ENCODE data around the gene NCOA1. TPM values are rescaled to one million over a fixed set of nuclear protein-coding genes. Genes with fewer than 3 reads are reported as not detected.

Gene NCOA1
- total RNA-seq (10 to 100 TPM; 41.3 to 44.8 TPM), polyA plus RNA-seq (10 to 100 TPM; 13.0 to 27.2 (median 23.7) TPM), total RNA-seq (52.9 to 156 (median 118) reads per million in 6 experiments)

- peak within 1 kb of the TSS; percentile 88 to 98 (median 95) for H3K27ac Mint-ChIP-seq
- H3K27me3 Mint-ChIP-seq: no peaks in the 10 kb centered on the region
- ATAC-seq (peak; percentile 81 to 83), DNase-seq (peak; percentile 79 to 93 (median 88))
- H3K36me3 Mint-ChIP-seq: no peaks in the 10 kb centered on the region
- H3K4me1 Mint-ChIP-seq: peaks cover 37 to 64% (median 53%) of the 10 kb centered on the region in 4 donors
- H3K9me3 Mint-ChIP-seq: no peaks in the 10 kb centered on the region
- POLR2A ChIA-PET: interaction anchor here (0.6 to 1.5 kb wide), 8 partner anchors 9 to 1809 kb away, joined by 3 to 6 read pairs (median 4); partner anchors contain the start of genes CENPO and PTRHD1
- peak within 1 kb of the TSS; percentile 84 to 96 (median 89) for H3K4me3 Mint-ChIP-seq
Observed at GRCh38 chr2:24490690-24491541, at the start of gene NCOA1. NCOA1 (plus strand) TSS chr2:24491254; CDS start chr2:24658678, 167,424 bp downstream.

- POLR2A ChIA-PET: no interaction called here
- DNase-seq (no peak), ATAC-seq (no peak)
- Mint-ChIP-seq H3K36me3 (peaks cover 0 to 21% (median 7%) of the 10 kb centered on the region in 3 donors), H3K9me3 (peaks cover 0 to 37% (median 7%) of the 10 kb centered on the region in 9 donors), H3K4me3 (no peak overlapping the region), H3K4me1 (peaks cover 0 to 15% (median under 1%) of the 10 kb centered on the region in 4 donors), H3K27ac (no peak overlapping the region), H3K27me3 (peaks cover 0 to 4% (median 2%) of the 10 kb centered on the region in 5 donors)
Observed at GRCh38 chr2:24448797-24449196, 42.3 kb upstream of the NCOA1 start.

GRCh38 chr2:24449344-24449743, 41.7 kb upstream of the NCOA1 start:
- POLR2A ChIA-PET: no interaction called here
- H3K9me3 Mint-ChIP-seq: peaks cover 0 to 37% (median 7%) of the 10 kb centered on the region in 9 donors
- no peak overlapping the region for H3K27ac Mint-ChIP-seq
- peaks cover 0 to 21% (median 7%) of the 10 kb centered on the region in 3 donors for H3K36me3 Mint-ChIP-seq
- H3K4me3 Mint-ChIP-seq: no peak overlapping the region
- H3K4me1 Mint-ChIP-seq: peaks cover 0 to 20% (median under 1%) of the 10 kb centered on the region in 4 donors
- H3K27me3 Mint-ChIP-seq: peaks cover 0 to 4% (median 2%) of the 10 kb centered on the region in 5 donors
- ATAC-seq (no peak), DNase-seq (no peak)

- Mint-ChIP-seq H3K9me3 (peaks cover 0 to 37% (median 7%) of the 10 kb centered on the region in 9 donors), H3K27me3 (peaks cover 0 to 9% (median 4%) of the 10 kb centered on the region in 5 donors), H3K27ac (peak overlapping the region in 1 of 10 donors; percentile 45), H3K36me3 (peaks cover 0 to 21% (median 7%) of the 10 kb centered on the region in 3 donors), H3K4me3 (no peak overlapping the region), H3K4me1 (peaks cover 0 to 29% (median under 1%) of the 10 kb centered on the region in 4 donors)
- ATAC-seq: no peak
- POLR2A ChIA-PET: no interaction called here
- DNase-seq: no peak
Observed at GRCh38 chr2:24451805-24452501, 39.1 kb upstream of the NCOA1 start.

GRCh38 chr2:24452502-24452885, 38.6 kb upstream of the NCOA1 start:
- H3K27ac Mint-ChIP-seq: peak overlapping the region in 1 of 10 donors; percentile 45
- H3K4me1 Mint-ChIP-seq: peaks cover 0 to 29% (median under 1%) of the 10 kb centered on the region in 4 donors
- peaks cover 0 to 36% (median 7%) of the 10 kb centered on the region in 9 donors for H3K9me3 Mint-ChIP-seq
- H3K36me3 Mint-ChIP-seq: peaks cover 0 to 21% (median 7%) of the 10 kb centered on the region in 3 donors
- ATAC-seq (no peak), DNase-seq (no peak)
- POLR2A ChIA-PET: no interaction called here
- no peak overlapping the region for H3K4me3 Mint-ChIP-seq
- peaks cover 0 to 9% (median 4%) of the 10 kb centered on the region in 5 donors for H3K27me3 Mint-ChIP-seq

- Mint-ChIP-seq H3K4me1 (peaks cover 0 to 29% (median under 1%) of the 10 kb centered on the region in 4 donors), H3K9me3 (peaks cover 0 to 26% (median 4%) of the 10 kb centered on the region in 9 donors), H3K27ac (no peak overlapping the region), H3K36me3 (peaks cover 0 to 19% (median 7%) of the 10 kb centered on the region in 3 donors), H3K27me3 (peaks cover 0 to 6% (median 2%) of the 10 kb centered on the region in 5 donors), H3K4me3 (no peak overlapping the region)
- POLR2A ChIA-PET: no interaction called here
- DNase-seq: no peak
- no peak for ATAC-seq
Observed at GRCh38 chr2:24453379-24454073, 37.5 kb upstream of the NCOA1 start.

- no peak overlapping the region for H3K4me3 Mint-ChIP-seq
- POLR2A ChIA-PET: no interaction called here
- no peak overlapping the region for H3K27ac Mint-ChIP-seq
- H3K27me3 Mint-ChIP-seq: peaks cover 0 to 5% (median 2%) of the 10 kb centered on the region in 5 donors
- ATAC-seq (no peak), DNase-seq (no peak)
- H3K4me1 Mint-ChIP-seq: peaks cover 0 to 29% (median under 1%) of the 10 kb centered on the region in 4 donors
- H3K9me3 Mint-ChIP-seq: peaks cover 0 to 18% (median 3%) of the 10 kb centered on the region in 9 donors
- H3K36me3 Mint-ChIP-seq: peaks cover 0 to 11% (median 7%) of the 10 kb centered on the region in 3 donors
Observed at GRCh38 chr2:24454294-24454693, 36.8 kb upstream of the NCOA1 start.

- no peak overlapping the region for H3K27ac Mint-ChIP-seq
- H3K27me3 Mint-ChIP-seq: peaks cover 0 to 5% (median 2%) of the 10 kb centered on the region in 5 donors
- H3K4me3 Mint-ChIP-seq: no peak overlapping the region
- no peaks in the 10 kb centered on the region for H3K9me3 Mint-ChIP-seq
- POLR2A ChIA-PET: no interaction called here
- H3K4me1 Mint-ChIP-seq: peaks cover 0 to 31% (median 1%) of the 10 kb centered on the region in 4 donors
- no peaks in the 10 kb centered on the region for H3K36me3 Mint-ChIP-seq
- ATAC-seq: no peak
- DNase-seq: no peak
Observed at GRCh38 chr2:24456599-24457556, 34.2 kb upstream of the NCOA1 start.

- POLR2A ChIA-PET: no interaction called here
- H3K36me3 Mint-ChIP-seq: no peaks in the 10 kb centered on the region
- H3K27ac Mint-ChIP-seq: no peak overlapping the region
- H3K4me1 Mint-ChIP-seq: peaks cover 0 to 26% (median 2%) of the 10 kb centered on the region in 4 donors
- peaks cover 0 to 8% (median 2%) of the 10 kb centered on the region in 5 donors for H3K27me3 Mint-ChIP-seq
- ATAC-seq (no peak), DNase-seq (no peak)
- no peaks in the 10 kb centered on the region for H3K9me3 Mint-ChIP-seq
- no peak overlapping the region for H3K4me3 Mint-ChIP-seq
Observed at GRCh38 chr2:24457696-24458386, 33.2 kb upstream of the NCOA1 start.

GRCh38 chr2:24459224-24460161, 31.6 kb upstream of the NCOA1 start:
- peaks cover 0 to 12% (median 2%) of the 10 kb centered on the region in 4 donors for H3K4me1 Mint-ChIP-seq
- H3K27me3 Mint-ChIP-seq: peaks cover 0 to 9% (median 2%) of the 10 kb centered on the region in 5 donors
- no peak overlapping the region for H3K27ac Mint-ChIP-seq
- POLR2A ChIA-PET: no interaction called here
- ATAC-seq (no peak), DNase-seq (no peak)
- no peaks in the 10 kb centered on the region for H3K36me3 Mint-ChIP-seq
- no peaks in the 10 kb centered on the region for H3K9me3 Mint-ChIP-seq
- no peak overlapping the region for H3K4me3 Mint-ChIP-seq

All from naive thymus-derived CD8-positive, alpha-beta T cell (primary cell).